NB4 (cell line): Measurements from ENCODE around the gene PLEKHH2.
A peak's percentile ranks its signal among the peaks of the same experiment; 100 is the strongest.
"Not testable (repeated sequence)": the region's sequence is repeated elsewhere in the genome, so short reads cannot be mapped to it uniquely, and the experiment has no call there.

ENCODE experiments used
- DNase-seq: peaks from one replicate; pipeline ENCODE4 v3.0.0; 2010; ENCODE audit warnings: low read depth
- H3K4me3 ChIP-seq: one replicate; pipeline ENCODE4 v1.5.1; 2011; ENCODE audit warnings: mild to moderate bottlenecking, low read depth, low read length, moderate library complexity
- MYC ChIP-seq: IDR thresholded peaks from 2 replicates; pipeline ENCODE4 v1.6.1; 2011; ENCODE audit warnings: low read depth, low read length
- POLR2A ChIP-seq: IDR thresholded peaks from 2 replicates; pipeline ENCODE4 v1.6.1; 2011; ENCODE audit warnings: mild to moderate bottlenecking; ENCODE audit not compliant: insufficient read length; ENCODE audit errors: extremely low read depth
- TF ChIP-seq, protein P1 (sequence below): IDR thresholded peaks from one replicate; pipeline ENCODE4 v1.5.1; 2012; ENCODE audit warnings: low read depth, low read length
- TF ChIP-seq, protein P2 (sequence below): IDR thresholded peaks from 2 replicates; pipeline ENCODE4 v1.6.1; 2011; ENCODE audit warnings: low read depth, low read length

PLEKHH2 gene

DNA sequence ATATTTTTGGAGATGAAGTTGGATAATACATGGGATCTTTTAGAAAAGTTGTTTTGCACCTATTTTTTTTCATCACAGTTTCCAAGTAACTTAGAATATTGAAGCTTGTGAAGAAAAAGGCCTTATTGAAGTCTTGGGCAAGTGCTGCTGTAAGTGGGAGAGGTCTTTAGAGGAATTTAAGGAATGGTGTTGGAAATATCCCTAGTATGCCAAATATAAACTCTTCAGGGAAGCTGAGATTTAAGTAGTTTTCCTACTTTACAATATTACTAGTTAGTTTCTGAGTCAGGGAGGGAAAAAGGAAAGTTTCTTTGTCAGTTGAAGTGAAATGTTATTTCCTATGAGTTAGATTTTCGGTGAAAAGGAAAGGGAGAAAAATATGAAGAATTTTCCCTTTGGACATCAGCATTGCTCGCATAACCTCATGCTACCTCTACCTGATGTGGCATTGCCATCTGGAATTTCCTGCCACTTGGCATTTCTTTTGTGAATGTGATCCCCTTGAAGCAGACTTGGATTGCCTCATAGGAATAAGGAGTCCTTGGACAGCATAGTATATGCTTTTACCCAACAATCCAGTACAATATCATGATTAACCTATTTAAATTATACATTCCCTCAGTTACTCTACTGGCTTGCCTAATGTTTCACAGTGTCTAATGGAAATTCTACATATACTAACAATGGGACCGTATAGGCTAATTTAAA, 12.1 kb downstream of the PLEKHH2 start:
- no peak overlapping the region for H3K4me3 ChIP-seq
- TF ChIP-seq, protein P1, sequence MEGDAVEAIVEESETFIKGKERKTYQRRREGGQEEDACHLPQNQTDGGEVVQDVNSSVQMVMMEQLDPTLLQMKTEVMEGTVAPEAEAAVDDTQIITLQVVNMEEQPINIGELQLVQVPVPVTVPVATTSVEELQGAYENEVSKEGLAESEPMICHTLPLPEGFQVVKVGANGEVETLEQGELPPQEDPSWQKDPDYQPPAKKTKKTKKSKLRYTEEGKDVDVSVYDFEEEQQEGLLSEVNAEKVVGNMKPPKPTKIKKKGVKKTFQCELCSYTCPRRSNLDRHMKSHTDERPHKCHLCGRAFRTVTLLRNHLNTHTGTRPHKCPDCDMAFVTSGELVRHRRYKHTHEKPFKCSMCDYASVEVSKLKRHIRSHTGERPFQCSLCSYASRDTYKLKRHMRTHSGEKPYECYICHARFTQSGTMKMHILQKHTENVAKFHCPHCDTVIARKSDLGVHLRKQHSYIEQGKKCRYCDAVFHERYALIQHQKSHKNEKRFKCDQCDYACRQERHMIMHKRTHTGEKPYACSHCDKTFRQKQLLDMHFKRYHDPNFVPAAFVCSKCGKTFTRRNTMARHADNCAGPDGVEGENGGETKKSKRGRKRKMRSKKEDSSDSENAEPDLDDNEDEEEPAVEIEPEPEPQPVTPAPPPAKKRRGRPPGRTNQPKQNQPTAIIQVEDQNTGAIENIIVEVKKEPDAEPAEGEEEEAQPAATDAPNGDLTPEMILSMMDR: no peak
- TF ChIP-seq MYC: no peak
- DNase-seq: no peak

DNA sequence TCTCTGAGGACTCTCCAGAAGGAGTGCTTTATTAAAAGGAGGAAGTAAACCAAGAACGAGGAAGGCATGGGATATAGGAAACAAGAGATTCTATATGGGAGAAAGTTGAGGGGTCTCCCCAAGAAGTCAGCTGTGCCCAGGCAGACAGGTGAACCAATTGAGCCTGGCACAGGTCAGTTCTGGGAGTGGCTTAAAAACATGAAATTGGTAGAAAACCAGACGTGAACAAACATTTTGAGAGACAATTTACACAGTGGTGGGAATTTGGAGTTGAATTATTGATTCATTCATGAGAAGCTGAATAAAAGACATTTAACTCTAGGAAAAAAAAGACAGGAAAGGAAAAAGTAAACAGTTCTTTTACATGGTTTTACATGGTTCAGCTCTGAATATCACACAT, 16.4 kb downstream of the PLEKHH2 start:
- no peak overlapping the region for H3K4me3 ChIP-seq
- TF ChIP-seq MYC (no peak), POLR2A (no peak)
- TF ChIP-seq, protein P1: no peak
- TF ChIP-seq, protein P2, sequence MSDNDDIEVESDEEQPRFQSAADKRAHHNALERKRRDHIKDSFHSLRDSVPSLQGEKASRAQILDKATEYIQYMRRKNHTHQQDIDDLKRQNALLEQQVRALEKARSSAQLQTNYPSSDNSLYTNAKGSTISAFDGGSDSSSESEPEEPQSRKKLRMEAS: no peak
- no peak for DNase-seq

DNA sequence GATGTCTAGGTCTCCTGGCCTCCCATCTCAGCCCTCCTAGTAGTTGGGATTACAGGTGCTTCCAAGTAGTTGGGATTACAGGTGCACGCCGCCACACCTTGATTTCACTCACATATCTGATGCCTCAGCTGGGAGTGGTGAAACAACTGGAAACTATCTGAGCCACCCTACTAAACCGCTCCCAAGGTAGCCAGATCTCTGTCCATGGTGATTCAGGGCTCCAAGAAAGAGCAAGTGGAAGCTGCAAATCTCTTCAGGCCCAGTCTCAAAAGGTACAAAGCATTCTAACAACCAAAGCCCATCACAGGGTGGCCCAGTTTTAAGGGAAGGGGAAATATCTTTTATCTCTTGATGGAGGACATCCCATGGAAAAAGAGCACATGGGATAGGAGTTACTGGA, 20.2 kb downstream of the PLEKHH2 start:
- no peak for DNase-seq
- H3K4me3 ChIP-seq: no peak overlapping the region
- no peak for TF ChIP-seq POLR2A
- TF ChIP-seq, protein P2: no peak
- TF ChIP-seq, protein P1: no peak

DNA sequence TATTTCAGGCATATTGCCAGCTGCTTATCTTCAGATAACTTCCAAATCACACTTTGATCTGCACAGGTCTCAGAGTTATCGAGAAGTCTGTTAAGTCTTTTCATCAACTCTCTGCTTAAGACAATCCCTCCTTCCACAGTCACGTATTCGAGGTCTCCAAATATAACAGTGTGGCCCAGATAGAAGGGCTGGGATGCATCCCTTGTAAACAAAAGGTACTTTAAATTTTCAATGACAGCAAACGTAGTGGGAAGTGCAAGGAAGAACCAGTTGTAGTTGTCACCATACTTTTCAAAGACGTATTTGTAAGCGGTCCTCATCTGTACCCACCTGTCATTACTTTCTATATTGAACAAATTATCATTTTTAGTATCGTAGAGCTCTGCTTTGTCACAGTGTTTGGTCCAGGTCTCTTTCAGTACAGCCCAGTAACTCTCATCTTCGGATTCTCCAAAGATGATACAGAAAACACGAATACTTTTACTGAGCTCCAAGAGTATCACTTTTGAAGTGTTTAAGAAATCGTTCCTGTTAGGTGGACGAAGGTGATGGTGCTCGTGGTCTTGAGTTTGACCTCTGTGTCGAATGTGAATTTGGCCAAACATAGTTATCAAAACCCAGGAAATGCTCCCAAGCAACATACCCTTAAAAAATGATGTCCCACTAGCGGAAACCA, 38.7 kb downstream of the PLEKHH2 start:
- TF ChIP-seq POLR2A (no peak), MYC (no peak)
- TF ChIP-seq, protein P2: no peak
- TF ChIP-seq, protein P1: no peak
- no peak for DNase-seq
- peak overlapping the region; percentile 77 for H3K4me3 ChIP-seq

DNA sequence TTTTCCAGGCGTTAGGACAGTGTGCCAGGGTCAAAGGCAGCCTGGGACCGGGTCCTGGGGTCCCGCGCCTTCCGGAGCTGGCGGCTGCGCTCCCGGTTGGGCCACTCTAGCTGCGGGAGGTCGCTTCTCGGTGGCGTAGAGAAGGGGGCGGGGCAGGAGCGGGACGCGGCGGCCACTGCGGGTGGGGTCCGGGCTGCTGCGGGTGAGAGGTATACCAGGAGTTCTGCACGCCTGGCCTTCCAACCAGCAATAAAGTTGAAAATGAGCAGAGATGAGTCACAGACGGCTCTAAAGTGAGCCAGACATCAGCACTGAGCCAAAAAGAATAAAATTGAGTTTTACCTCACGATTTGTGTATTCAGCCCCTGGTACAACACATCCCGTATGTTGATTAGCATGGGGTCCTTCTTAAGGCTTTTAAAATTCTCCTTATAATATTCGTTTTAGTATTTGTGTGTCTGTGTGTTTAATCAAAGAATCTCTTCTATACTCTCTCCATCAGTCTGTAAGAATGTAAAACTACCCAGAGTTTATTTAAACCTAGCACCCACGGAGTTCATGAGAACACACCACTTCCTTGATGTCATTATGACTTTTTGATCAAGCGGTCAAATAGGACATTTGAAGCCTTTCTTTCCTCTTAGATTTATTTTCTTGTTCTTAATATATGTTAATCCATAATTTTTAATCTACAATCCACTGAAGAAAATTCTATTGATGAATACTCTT, 39.4 kb downstream of the PLEKHH2 start, which contains the start of gene C1GALT1C1L:
Gene C1GALT1C1L, minus strand, starts transcription at position 108 of the 729 bp plus-strand sequence. Its CDS starts 107 bp downstream, at position 1.
- H3K4me3 ChIP-seq: peak within 1 kb of the TSS; percentile 77
- DNase-seq: peak; percentile 79
- TF ChIP-seq, protein P1: no peak
- TF ChIP-seq POLR2A (no peak), MYC (no peak)
- TF ChIP-seq, protein P2: no peak

DNA sequence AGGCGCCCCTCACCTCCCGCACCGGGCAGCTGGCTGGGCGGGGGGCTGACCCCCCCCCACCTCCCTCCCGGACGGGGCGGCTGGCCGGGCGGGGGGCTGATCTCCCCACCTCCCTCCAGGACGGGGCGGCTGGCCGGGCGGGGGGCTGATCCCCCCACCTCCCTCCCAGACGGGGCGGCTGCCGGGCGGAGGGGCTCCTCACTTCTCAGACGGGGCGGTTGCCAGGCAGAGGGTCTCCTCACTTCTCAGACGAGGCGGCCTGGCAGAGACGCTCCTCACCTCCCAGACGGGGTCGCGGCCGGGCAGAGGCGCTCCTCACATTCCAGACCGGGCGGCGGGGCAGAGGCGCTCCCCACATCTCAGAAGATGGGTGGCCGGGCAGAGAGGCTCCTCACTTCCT, 40.7 kb downstream of the PLEKHH2 start:
- H3K4me3 ChIP-seq: not testable (repeated sequence)

More for the DNA sequence above, 40.7 kb downstream of the PLEKHH2 start:
- not testable (repeated sequence) for DNase-seq
